HepG2 (cell line): ENCODE measurements around the gene BPI. TPM values are rescaled to one million over a fixed set of nuclear protein-coding genes. Genes with fewer than 3 reads are reported as not detected.

Experiments
- AGO1 ChIP-seq: fragments of 200-400 bp; formaldehyde crosslinking; IDR thresholded peaks from 2 replicates; pipeline ENCODE4 v1.6.1; 2017; ENCODE audit warnings: mild to moderate bottlenecking, low read depth, low read length, moderate library complexity; ENCODE audit not compliant: poor library complexity, severe bottlenecking
- ATF2 ChIP-seq: sonication (generic); formaldehyde crosslinking; IDR thresholded peaks from 2 replicates; pipeline ENCODE4 v1.4.0; 2020; ENCODE audit warnings: missing genetic modification reagents
- CC2D1A ChIP-seq: sonication (generic); formaldehyde crosslinking; IDR thresholded peaks from 2 replicates; pipeline ENCODE4 v1.8.1; 2023; ENCODE audit warnings: mild to moderate bottlenecking, missing genetic modification reagents
- ELF3 ChIP-seq: IDR thresholded peaks from 2 replicates; pipeline ENCODE4 v1.6.1; 2016; ENCODE audit warnings: missing genetic modification reagents, missing compliant biosample characterization
- GATA4 ChIP-seq: sonication (generic); IDR thresholded peaks from 2 replicates; pipeline ENCODE4 v1.6.1; 2016; ENCODE audit warnings: antibody characterized with exemption, low read depth, borderline replicate concordance
- GTF2F1 ChIP-seq: fragments of 150-350 bp; IDR thresholded peaks from 2 replicates; pipeline ENCODE4 v1.6.1; 2014; ENCODE audit warnings: low read length
- KAT7 ChIP-seq: IDR thresholded peaks from 2 replicates; pipeline ENCODE4 v1.6.1; 2018; ENCODE audit warnings: borderline replicate concordance, missing compliant biosample characterization
- KMT2B ChIP-seq: IDR thresholded peaks from 2 replicates; pipeline ENCODE4 v1.6.1; 2016; ENCODE audit warnings: missing genetic modification reagents, missing compliant biosample characterization
- MTF2 ChIP-seq: sonication (generic); formaldehyde crosslinking; IDR thresholded peaks from 2 replicates; pipeline ENCODE4 v1.5.0; 2020; ENCODE audit warnings: missing genetic modification reagents, borderline replicate concordance
- NAIF1 ChIP-seq: sonication (generic); formaldehyde crosslinking; IDR thresholded peaks from 2 replicates; pipeline ENCODE4 v1.5.0; 2020; ENCODE audit warnings: mild to moderate bottlenecking, missing genetic modification reagents, borderline replicate concordance
- POLR2A ChIP-seq, 2 experiments: IDR thresholded peaks; 2 replicates each; pipeline ENCODE4 v1.6.1; 2011; ENCODE audit warnings: low read depth in 2 of 2, low read length in 2 of 2, mild to moderate bottlenecking in 1 of 2, moderate library complexity in 1 of 2; ENCODE audit not compliant: insufficient read depth in 1 of 2
- XRCC5 ChIP-seq: fragments of 200-400 bp; formaldehyde crosslinking; optimal IDR thresholded peaks from 2 replicates; pipeline ENCODE3; 2017; ENCODE audit warnings: mild to moderate bottlenecking, low read length
- YEATS2 ChIP-seq: sonication (generic); formaldehyde crosslinking; IDR thresholded peaks from 2 replicates; pipeline ENCODE4 v1.4.0; 2020; ENCODE audit warnings: missing genetic modification reagents, borderline replicate concordance
- ZNF260 ChIP-seq: sonication (generic); formaldehyde crosslinking; IDR thresholded peaks from 2 replicates; pipeline ENCODE4 v1.4.0; 2020; ENCODE audit warnings: missing genetic modification reagents, low read depth, mild to moderate bottlenecking, borderline replicate concordance
- ZNF264 ChIP-seq: sonication (generic); formaldehyde crosslinking; IDR thresholded peaks from 2 replicates; pipeline ENCODE4 v1.4.0; 2020; ENCODE audit warnings: missing genetic modification reagents
- ZNF383 ChIP-seq: sonication (generic); formaldehyde crosslinking; IDR thresholded peaks from 2 replicates; pipeline ENCODE4 v1.4.0; 2020; ENCODE audit warnings: missing genetic modification reagents, mild to moderate bottlenecking, borderline replicate concordance
- ZNF549 ChIP-seq: sonication (generic); formaldehyde crosslinking; IDR thresholded peaks from 2 replicates; pipeline ENCODE4 v1.5.0; 2020; ENCODE audit warnings: missing genetic modification reagents
- ZNF614 ChIP-seq: IDR thresholded peaks from 2 replicates; pipeline ENCODE4 v1.6.1; 2018; ENCODE audit warnings: missing biosample characterization, missing genetic modification reagents, inconsistent platforms, borderline replicate concordance
- ZNF724P ChIP-seq: sonication (generic); formaldehyde crosslinking; IDR thresholded peaks from 2 replicates; pipeline ENCODE4 v1.8.0; 2022; ENCODE audit warnings: missing genetic modification reagents, borderline replicate concordance
- ZZZ3 ChIP-seq: sonication (generic); formaldehyde crosslinking; IDR thresholded peaks from 2 replicates; pipeline ENCODE4 v1.4.0; 2020; ENCODE audit warnings: missing genetic modification reagents, mild to moderate bottlenecking, borderline replicate concordance
- polyA plus RNA-seq, 8 experiments: library from polyadenylated mRNA; depleted of rRNA in 3 of 8; stranded (reverse) in 7 of 8; unstranded in 1 of 8; fragments of >200 nt; fragmentation: Illumina TruSeq in 4 of 8; extraction: Trizol in 4 of 8; gene quantifications; 2 replicates each; pipeline versions ENCODE4 v1.2.1 to v1.2.3, GENCODE V29; 2011 to 2016; ENCODE audit warnings: low read depth in 4 of 8, missing spikeins in 1 of 8, mixed read lengths in 1 of 8; ENCODE audit not compliant: insufficient read depth in 1 of 8
- total RNA-seq, 5 experiments: library from RNA; depleted of rRNA; stranded (reverse); fragments of >200 nt; fragmentation: Illumina TruSeq; extraction: Trizol; gene quantifications; 2 replicates each; pipeline ENCODE4 v1.2.3, GENCODE V29; 2016; ENCODE audit warnings: low read depth in 1 of 5
- TF ChIP-seq, protein P1 (sequence below): sonication (generic); formaldehyde crosslinking; IDR thresholded peaks from 2 replicates; pipeline ENCODE4 v1.8.1; 2022; ENCODE audit warnings: low read depth, mild to moderate bottlenecking, missing genetic modification reagents
- TF ChIP-seq, protein P2 (sequence below), 2 experiments: fragments of 450-650 bp in 1 of 2; sonication (generic) in 1 of 2; formaldehyde crosslinking; IDR thresholded peaks; 2 replicates each; pipeline versions ENCODE4 v1.5.0 to v1.8.0; 2020 to 2022; ENCODE audit warnings: mild to moderate bottlenecking in 1 of 2, missing genetic modification reagents in 1 of 2
- TF ChIP-seq, protein P3 (sequence below): IDR thresholded peaks from 2 replicates; pipeline ENCODE4 v1.6.1; 2016

BPI gene
- total and polyA plus RNA-seq, 2 of the 13 experiments (the other 11 are each of a cell fraction or from before 2014, with no cell fraction given) = not detected

DNA sequence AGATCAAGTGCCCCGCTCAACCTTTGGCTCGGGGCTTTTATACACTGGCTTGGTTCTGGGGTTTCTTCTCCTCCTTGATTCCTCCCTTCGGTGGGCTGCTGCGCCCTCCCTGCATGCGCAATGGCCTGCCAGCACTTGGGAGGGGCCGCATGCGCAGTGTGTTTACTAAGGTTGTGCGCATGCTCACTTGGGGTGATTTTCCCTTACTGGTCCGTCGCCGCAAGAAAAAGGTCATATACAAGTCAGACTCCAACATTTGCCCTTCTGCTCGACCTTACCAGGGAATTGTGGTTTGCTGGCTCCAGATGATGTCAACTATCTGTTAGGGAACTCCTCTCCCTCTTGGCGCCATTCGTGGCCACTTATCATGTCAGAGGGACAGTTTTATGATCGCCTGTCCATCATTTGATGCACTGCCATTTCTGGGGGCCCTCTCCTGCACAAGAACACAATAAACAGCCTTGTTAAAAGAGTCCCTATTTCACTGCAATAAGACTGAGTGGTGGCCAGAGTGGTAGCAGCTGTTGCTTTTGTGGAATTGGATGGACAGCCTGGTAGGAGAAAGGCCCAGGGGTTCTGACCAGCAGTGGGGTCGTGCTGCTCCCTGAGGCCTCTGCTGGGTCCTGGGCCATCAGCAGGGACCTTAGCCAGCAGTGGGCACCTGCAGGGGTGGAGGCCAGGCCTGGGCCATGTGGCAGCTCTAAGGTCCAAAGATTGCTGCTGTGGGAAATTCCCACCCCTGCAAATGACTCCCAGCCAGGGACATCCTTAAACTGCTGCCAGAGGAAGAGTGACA lies 39.6 kb downstream of the BPI start (continued):
- TF ChIP-seq, protein P1, sequence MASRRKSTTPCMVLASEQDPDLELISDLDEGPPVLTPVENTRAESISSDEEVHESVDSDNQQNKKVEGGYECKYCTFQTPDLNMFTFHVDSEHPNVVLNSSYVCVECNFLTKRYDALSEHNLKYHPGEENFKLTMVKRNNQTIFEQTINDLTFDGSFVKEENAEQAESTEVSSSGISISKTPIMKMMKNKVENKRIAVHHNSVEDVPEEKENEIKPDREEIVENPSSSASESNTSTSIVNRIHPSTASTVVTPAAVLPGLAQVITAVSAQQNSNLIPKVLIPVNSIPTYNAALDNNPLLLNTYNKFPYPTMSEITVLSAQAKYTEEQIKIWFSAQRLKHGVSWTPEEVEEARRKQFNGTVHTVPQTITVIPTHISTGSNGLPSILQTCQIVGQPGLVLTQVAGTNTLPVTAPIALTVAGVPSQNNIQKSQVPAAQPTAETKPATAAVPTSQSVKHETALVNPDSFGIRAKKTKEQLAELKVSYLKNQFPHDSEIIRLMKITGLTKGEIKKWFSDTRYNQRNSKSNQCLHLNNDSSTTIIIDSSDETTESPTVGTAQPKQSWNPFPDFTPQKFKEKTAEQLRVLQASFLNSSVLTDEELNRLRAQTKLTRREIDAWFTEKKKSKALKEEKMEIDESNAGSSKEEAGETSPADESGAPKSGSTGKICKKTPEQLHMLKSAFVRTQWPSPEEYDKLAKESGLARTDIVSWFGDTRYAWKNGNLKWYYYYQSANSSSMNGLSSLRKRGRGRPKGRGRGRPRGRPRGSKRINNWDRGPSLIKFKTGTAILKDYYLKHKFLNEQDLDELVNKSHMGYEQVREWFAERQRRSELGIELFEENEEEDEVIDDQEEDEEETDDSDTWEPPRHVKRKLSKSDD (CRISPR knock-in tag) = 0 out of 2 replicates have a peak, but pooled peaks have one; percentile 12
- TF ChIP-seq ZNF614 (CRISPR knock-in tag) (peak; percentile 35; the same call in 1 of the 2 replicates), GATA4 (no peak), ZZZ3 (no peak), ATF2 (CRISPR knock-in tag) (peak; percentile 64), ZNF383 (CRISPR knock-in tag) (no peak), KMT2B (CRISPR knock-in tag) (peak; percentile 63; the same call in 1 of the 2 replicates), GTF2F1 (no peak), XRCC5 (no peak), KAT7 (CRISPR knock-in tag) (peak; percentile 83; the same call in 1 of the 2 replicates), ZNF724P (0 out of 2 replicates have a peak, but pooled peaks have one; percentile 78), YEATS2 (CRISPR knock-in tag) (peak; percentile 67; the same call in 1 of the 2 replicates), ELF3 (CRISPR knock-in tag) (peak; percentile 62), AGO1 (no peak), MTF2 (CRISPR knock-in tag) (peak; percentile 61; the same call in 1 of the 2 replicates), ZNF260 (CRISPR knock-in tag) (0 out of 2 replicates have a peak, but pooled peaks have one; percentile 39), POLR2A (IDR thresholded peaks at IDR 0.05; ENCODE audit: insufficient read depth in 1 of 2, low read depth in 2 of 2, low read length in 2 of 2) (peak; percentile 27 to 79; a peak in 2 of 4 replicates), ZNF549 (CRISPR knock-in tag) (no peak), CC2D1A (0 out of 2 replicates have a peak, but pooled peaks have one; percentile 71), NAIF1 (CRISPR knock-in tag) (no peak), ZNF264 (CRISPR knock-in tag) (no peak)
- TF ChIP-seq, protein P2, sequence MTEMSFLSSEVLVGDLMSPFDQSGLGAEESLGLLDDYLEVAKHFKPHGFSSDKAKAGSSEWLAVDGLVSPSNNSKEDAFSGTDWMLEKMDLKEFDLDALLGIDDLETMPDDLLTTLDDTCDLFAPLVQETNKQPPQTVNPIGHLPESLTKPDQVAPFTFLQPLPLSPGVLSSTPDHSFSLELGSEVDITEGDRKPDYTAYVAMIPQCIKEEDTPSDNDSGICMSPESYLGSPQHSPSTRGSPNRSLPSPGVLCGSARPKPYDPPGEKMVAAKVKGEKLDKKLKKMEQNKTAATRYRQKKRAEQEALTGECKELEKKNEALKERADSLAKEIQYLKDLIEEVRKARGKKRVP (CRISPR knock-in tag; IDR thresholded peaks at IDR 0.05) = peak in 1 of 2 experiments; percentile 68; a peak in 1 of 4 replicates
- TF ChIP-seq, protein P3, sequence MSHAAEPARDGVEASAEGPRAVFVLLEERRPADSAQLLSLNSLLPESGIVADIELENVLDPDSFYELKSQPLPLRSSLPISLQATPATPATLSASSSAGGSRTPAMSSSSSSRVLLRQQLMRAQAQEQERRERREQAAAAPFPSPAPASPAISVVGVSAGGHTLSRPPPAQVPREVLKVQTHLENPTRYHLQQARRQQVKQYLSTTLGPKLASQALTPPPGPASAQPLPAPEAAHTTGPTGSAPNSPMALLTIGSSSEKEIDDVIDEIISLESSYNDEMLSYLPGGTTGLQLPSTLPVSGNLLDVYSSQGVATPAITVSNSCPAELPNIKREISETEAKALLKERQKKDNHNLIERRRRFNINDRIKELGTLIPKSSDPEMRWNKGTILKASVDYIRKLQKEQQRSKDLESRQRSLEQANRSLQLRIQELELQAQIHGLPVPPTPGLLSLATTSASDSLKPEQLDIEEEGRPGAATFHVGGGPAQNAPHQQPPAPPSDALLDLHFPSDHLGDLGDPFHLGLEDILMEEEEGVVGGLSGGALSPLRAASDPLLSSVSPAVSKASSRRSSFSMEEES (CRISPR knock-in tag) = peak; percentile 70
